ENCODE measurements around the gene SUN3.

Gene SUN3

DNA sequence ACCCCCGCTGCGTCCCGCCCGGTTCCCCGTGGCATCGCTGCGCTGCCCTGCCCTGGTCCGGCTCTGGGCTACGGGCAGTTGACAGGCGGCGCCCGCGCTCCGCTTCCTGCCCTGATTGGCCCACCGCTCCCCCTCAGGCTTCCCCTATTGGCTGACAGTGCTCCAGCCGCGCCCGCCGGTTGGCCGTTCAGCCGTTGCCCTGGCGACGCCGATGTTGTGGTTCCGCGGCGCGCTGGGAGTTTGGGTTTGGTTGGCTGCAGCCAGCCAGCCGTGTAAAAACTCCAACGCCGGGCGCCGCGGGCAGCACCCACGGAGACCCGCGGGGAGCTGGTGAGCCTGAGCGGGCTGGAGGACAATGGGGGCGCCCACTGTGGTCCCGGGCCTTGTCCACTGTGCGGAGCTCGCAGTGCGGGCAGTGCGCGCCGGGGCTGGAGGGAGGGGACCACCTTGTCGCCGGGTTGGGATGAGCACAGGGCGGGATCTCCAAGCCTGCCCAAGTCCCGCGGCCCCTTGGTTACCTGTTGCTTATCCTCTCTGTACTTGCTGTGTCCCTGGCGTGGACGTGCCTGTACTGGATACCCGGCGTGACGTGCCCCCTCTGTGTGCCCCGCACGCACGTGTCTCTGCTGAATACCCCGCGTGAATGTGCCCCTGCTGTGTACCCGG lies 6.5 kb upstream of the SUN3 start, which contains the start of gene C7orf57:
Gene C7orf57 (plus strand): TSS at position 243 of the 666 bp plus-strand sequence. CDS start 766 bp downstream, outside the sequence.
- H3K27ac ChIP-seq, result no peak within 1 kb of the TSS
- TF ChIP-seq, protein P1, sequence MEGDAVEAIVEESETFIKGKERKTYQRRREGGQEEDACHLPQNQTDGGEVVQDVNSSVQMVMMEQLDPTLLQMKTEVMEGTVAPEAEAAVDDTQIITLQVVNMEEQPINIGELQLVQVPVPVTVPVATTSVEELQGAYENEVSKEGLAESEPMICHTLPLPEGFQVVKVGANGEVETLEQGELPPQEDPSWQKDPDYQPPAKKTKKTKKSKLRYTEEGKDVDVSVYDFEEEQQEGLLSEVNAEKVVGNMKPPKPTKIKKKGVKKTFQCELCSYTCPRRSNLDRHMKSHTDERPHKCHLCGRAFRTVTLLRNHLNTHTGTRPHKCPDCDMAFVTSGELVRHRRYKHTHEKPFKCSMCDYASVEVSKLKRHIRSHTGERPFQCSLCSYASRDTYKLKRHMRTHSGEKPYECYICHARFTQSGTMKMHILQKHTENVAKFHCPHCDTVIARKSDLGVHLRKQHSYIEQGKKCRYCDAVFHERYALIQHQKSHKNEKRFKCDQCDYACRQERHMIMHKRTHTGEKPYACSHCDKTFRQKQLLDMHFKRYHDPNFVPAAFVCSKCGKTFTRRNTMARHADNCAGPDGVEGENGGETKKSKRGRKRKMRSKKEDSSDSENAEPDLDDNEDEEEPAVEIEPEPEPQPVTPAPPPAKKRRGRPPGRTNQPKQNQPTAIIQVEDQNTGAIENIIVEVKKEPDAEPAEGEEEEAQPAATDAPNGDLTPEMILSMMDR (conservative IDR thresholded peaks at IDR 0.05), result peak; percentile 21; the same call in 1 of the 2 replicates

GRCh38 chr7:48033922-48034321 lies 5.0 kb upstream of the SUN3 start:
- H3K27ac ChIP-seq, result no peak overlapping the region
- TF ChIP-seq, protein P1 (conservative IDR thresholded peaks at IDR 0.05), result no peak

DNA sequence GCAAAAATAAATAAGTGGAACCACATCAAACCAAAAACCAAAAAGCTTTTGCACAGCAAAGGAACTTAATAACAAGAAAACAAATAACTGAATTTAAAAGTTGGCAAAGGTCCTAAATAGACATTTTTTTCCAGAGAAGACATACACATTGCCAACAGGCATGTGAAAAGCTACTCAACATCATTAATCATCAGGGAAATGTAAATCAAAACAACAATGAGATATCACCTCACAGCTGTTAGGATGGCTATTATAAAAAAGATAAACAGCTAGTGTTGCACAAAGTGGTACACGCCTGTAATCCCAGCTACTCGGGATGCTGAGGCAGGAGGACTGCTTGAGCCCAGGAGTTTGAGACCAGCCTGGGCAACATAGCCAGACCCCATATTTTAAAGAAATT lies 2.2 kb upstream of the SUN3 start:
- TF ChIP-seq, protein P1 (conservative IDR thresholded peaks at IDR 0.05), result no peak
- no peak overlapping the region for H3K27ac ChIP-seq

DNA sequence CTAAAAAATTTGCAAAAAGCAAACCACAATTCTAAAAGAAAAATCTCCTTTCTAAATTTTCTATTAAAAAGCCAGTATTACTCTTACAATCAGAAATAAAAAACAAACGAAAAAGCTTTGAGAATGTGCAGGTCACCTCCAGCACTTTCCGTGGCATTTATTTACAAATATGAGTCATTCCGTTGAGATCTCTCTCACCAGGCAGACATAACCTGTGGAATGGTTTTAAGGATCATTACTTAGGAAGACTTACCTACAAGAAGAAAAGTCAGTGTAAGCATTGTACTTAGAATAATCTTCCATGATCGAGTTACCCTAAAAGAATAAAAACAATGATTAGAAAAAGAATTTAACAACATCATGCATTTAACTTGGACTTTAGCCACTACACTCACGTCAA lies 3.3 kb downstream of the SUN3 start:
- H3K27ac ChIP-seq, result no peak overlapping the region
- TF ChIP-seq, protein P1 (conservative IDR thresholded peaks at IDR 0.05), result no peak

DNA sequence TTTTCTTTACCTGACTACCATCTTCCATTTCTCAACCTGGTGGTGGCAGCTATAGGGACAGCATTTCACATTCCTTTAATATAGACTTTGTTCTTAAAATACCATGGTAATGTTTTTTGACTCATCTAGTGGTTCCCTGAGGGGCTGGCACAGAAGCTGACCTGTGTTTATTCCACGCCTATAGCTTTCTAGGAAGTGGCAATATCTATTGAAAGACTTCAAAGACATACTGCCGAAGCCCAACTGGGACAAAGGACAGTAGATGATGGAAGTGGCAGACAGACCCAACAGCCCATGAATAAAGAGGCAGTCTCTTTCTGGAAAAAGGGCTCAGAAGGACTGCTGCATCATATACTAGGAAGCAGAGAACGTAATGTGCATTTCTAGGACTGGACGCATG lies 11.2 kb downstream of the SUN3 start:
- TF ChIP-seq, protein P1 (conservative IDR thresholded peaks at IDR 0.05), result no peak
- no peak overlapping the region for H3K27ac ChIP-seq

- TF ChIP-seq, protein P1 (conservative IDR thresholded peaks at IDR 0.05), result no peak
- no peak overlapping the region for H3K27ac ChIP-seq
Observed at GRCh38 chr7:48016641-48017040, 12.3 kb downstream of the SUN3 start.

DNA sequence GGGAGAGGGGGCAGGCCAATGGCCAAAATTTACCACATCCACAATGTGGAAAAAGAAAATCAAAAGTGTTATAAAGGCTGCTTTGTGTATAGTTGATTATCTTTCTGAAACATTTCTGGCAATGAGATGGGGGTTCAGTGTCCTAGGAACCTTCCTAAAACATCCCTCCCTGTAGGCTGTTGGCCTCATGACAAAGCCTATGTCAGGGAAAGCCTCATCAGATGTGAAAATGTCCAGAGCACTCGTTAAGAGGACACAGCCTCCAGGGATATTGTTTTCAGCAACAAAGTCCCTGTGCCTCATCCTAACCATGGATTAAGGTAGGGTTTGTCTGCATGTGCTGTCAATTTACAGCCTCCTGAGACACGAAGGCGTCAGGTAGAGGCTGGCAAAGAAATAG lies 17.0 kb downstream of the SUN3 start:
- TF ChIP-seq, protein P1 (conservative IDR thresholded peaks at IDR 0.05), result no peak
- H3K27ac ChIP-seq, result no peak overlapping the region

Data from VCaP (cell line).